ENCODE data around the gene SP100.

Gene SP100

GRCh38 chr2:230570987-230571386 is 155.0 kb downstream of the SP100 start:
- TF ChIP-seq, protein P1, sequence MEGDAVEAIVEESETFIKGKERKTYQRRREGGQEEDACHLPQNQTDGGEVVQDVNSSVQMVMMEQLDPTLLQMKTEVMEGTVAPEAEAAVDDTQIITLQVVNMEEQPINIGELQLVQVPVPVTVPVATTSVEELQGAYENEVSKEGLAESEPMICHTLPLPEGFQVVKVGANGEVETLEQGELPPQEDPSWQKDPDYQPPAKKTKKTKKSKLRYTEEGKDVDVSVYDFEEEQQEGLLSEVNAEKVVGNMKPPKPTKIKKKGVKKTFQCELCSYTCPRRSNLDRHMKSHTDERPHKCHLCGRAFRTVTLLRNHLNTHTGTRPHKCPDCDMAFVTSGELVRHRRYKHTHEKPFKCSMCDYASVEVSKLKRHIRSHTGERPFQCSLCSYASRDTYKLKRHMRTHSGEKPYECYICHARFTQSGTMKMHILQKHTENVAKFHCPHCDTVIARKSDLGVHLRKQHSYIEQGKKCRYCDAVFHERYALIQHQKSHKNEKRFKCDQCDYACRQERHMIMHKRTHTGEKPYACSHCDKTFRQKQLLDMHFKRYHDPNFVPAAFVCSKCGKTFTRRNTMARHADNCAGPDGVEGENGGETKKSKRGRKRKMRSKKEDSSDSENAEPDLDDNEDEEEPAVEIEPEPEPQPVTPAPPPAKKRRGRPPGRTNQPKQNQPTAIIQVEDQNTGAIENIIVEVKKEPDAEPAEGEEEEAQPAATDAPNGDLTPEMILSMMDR (conservative IDR thresholded peaks at IDR 0.05; ENCODE audit: low read depth, low read length) = no peak
- no peak for DNase-seq (ENCODE audit: low read depth)
- no peak overlapping the region for H3K4me3 ChIP-seq (ENCODE audit: low read depth, low read length)

- no peak for DNase-seq (ENCODE audit: low read depth)
- no peak overlapping the region for H3K4me3 ChIP-seq (ENCODE audit: low read depth, low read length)
- TF ChIP-seq, protein P1 (conservative IDR thresholded peaks at IDR 0.05; ENCODE audit: low read depth, low read length) = no peak
Observed at GRCh38 chr2:230575642-230576324, 159.8 kb downstream of the SP100 start.

DNA sequence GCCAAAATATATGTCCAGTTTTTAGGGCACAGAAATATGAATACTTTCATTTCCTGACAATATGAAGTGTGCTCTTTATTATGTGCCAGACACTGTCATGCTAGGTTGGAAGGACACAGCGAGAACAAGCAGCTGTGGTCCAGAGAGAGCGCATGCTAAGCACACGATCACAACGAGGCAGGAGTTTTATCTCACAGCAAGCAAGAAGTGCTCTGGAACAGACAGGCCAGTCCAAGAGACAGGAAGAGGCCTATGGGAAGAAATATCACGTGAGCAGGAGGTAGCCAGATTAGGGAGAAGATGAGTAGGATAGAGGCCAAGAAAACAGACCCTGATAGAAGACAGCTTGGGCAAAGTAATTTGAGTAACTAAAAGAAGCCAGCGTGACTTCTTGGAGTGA is 161.1 kb downstream of the SP100 start:
- H3K4me3 ChIP-seq (ENCODE audit: low read depth, low read length) = no peak overlapping the region
- TF ChIP-seq, protein P1 (conservative IDR thresholded peaks at IDR 0.05; ENCODE audit: low read depth, low read length) = no peak
- no peak for DNase-seq (ENCODE audit: low read depth)

GRCh38 chr2:230578106-230578505 is 162.1 kb downstream of the SP100 start:
- no peak for DNase-seq (ENCODE audit: low read depth)
- TF ChIP-seq, protein P1 (conservative IDR thresholded peaks at IDR 0.05; ENCODE audit: low read depth, low read length) = no peak
- no peak overlapping the region for H3K4me3 ChIP-seq (ENCODE audit: low read depth, low read length)

GRCh38 chr2:230582851-230583283 is 166.9 kb downstream of the SP100 start:
- TF ChIP-seq, protein P1 (conservative IDR thresholded peaks at IDR 0.05; ENCODE audit: low read depth, low read length) = no peak
- peak; percentile 27 for DNase-seq (ENCODE audit: low read depth)
- no peak overlapping the region for H3K4me3 ChIP-seq (ENCODE audit: low read depth, low read length)

DNA sequence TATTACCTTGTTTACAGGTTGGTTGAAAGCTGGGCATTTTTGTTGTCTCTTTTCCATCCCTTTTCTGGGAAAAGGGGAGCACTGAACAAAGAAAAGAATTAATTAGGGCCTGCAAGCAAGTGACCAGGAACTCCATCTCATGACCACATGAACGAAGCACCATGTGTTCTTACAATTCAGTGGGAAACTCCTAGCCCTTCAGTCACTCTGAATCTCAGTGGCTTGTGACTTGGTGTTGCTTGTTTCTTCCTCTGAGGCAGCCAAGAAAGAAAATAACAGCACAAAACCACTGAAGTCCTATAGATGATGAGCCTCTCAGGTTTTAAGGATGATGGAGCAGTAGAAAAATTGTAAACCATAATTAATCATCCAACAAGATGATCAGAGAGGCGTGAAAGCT is 167.6 kb downstream of the SP100 start:
- no peak overlapping the region for H3K4me3 ChIP-seq (ENCODE audit: low read depth, low read length)
- no peak for DNase-seq (ENCODE audit: low read depth)
- TF ChIP-seq, protein P1 (conservative IDR thresholded peaks at IDR 0.05; ENCODE audit: low read depth, low read length) = no peak

DNA sequence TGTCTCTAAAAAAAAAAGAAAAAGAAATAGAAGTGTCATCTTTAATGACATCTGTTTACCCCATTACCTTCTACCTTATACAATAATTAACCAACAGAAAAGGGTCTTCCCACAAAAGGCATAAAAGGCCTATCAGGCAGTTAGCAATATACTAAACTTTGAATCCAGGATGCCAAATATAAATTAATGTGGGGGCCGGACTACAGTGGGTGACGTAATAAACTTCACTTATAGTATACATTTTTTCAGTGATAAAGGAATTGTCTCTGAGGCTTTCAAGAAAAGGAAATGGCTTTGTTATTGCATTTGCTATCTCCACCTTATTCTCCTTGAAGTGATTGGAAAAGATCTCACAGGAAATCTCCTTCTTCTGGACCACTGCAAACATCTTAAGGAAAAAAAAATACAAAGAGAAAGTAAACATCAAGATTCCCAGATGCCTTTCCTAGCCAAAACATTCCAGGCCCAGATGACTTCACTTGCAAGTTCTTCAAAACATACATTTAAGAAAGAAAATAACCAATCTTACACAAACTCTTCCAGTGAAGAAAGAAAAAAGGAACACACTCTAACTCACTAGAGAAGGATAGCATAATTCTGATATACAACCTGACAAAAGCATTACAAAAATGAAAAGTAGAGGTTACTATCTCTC is 170.5 kb downstream of the SP100 start:
- H3K4me3 ChIP-seq (ENCODE audit: low read depth, low read length) = no peak overlapping the region
- TF ChIP-seq, protein P1 (conservative IDR thresholded peaks at IDR 0.05; ENCODE audit: low read depth, low read length) = no peak
- peak; percentile 26 for DNase-seq (ENCODE audit: low read depth)

All from choroid plexus epithelial cell (primary cell).